Measurements from ENCODE around the gene CACNA1E. TPM values are rescaled to one million over a fixed set of nuclear protein-coding genes. Genes with fewer than 3 reads are reported as not detected.

Gene CACNA1E
- total RNA-seq, 6 donors from 2014 or later = 0.17 to 1.4 (median 0.51) TPM

GRCh38 chr1:181809991-181810545 is 326.8 kb downstream of the CACNA1E start:
- H3K27me3 ChIP-seq = no peaks in the 10 kb centered on the region
- 90 to 100% methylated on average over 1 of the region's 1 CpG for WGBS, 2 donors

GRCh38 chr1:181812208-181812607 is 328.9 kb downstream of the CACNA1E start:
- H3K4me3 ChIP-seq = no peak overlapping the region
- no peak for ATAC-seq (ENCODE audit: low FRiP score in 2 of 2)
- WGBS, 2 donors = 70 to 75% methylated on average over 7 of the region's 7 CpGs
- TF ChIP-seq POLR2A (IDR thresholded peaks at IDR 0.05) = no peak
- no peak for TF ChIP-seq CTCF (IDR thresholded peaks at IDR 0.05)
- no peak for TF ChIP-seq EP300 (IDR thresholded peaks at IDR 0.05)
- TF ChIP-seq POLR2AphosphoS5 (IDR thresholded peaks at IDR 0.05) = no peak
- H3K36me3 ChIP-seq = no peaks in the 10 kb centered on the region
- H3K27ac ChIP-seq = no peak overlapping the region
- H3K9me3 ChIP-seq = no peaks in the 10 kb centered on the region
- no peaks in the 10 kb centered on the region for H3K4me1 ChIP-seq
- H3K27me3 ChIP-seq = no peaks in the 10 kb centered on the region
- DNase-seq = no peak

More at GRCh38 chr1:181809991-181810545, 326.8 kb downstream of the CACNA1E start:
- no peak overlapping the region for H3K4me3 ChIP-seq
- DNase-seq = no peak
- H3K36me3 ChIP-seq = no peaks in the 10 kb centered on the region
- no peaks in the 10 kb centered on the region for H3K4me1 ChIP-seq
- no peaks in the 10 kb centered on the region for H3K9me3 ChIP-seq
- H3K27ac ChIP-seq = no peak overlapping the region
- TF ChIP-seq POLR2A (IDR thresholded peaks at IDR 0.05) (no peak), POLR2AphosphoS5 (IDR thresholded peaks at IDR 0.05) (no peak), EP300 (IDR thresholded peaks at IDR 0.05) (no peak), CTCF (IDR thresholded peaks at IDR 0.05) (no peak)
- ATAC-seq (ENCODE audit: low FRiP score in 2 of 2) = no peak

GRCh38 chr1:181813266-181813665 is 329.9 kb downstream of the CACNA1E start:
- TF ChIP-seq EP300 (IDR thresholded peaks at IDR 0.05) (no peak), POLR2AphosphoS5 (IDR thresholded peaks at IDR 0.05) (no peak), CTCF (IDR thresholded peaks at IDR 0.05) (no peak), POLR2A (IDR thresholded peaks at IDR 0.05) (no peak)
- Histone ChIP-seq H3K27me3 (no peaks in the 10 kb centered on the region), H3K4me1 (no peaks in the 10 kb centered on the region), H3K9me3 (no peaks in the 10 kb centered on the region), H3K27ac (no peak overlapping the region), H3K36me3 (no peaks in the 10 kb centered on the region), H3K4me3 (no peak overlapping the region)
- ATAC-seq (ENCODE audit: low FRiP score in 2 of 2) (no peak), DNase-seq (no peak)
- 82 to 86% methylated on average over 4 of the region's 4 CpGs for WGBS, 2 donors

- H3K27ac ChIP-seq = no peak overlapping the region
- no peak for DNase-seq
- TF ChIP-seq POLR2A (IDR thresholded peaks at IDR 0.05) = no peak
- no peak for TF ChIP-seq EP300 (IDR thresholded peaks at IDR 0.05)
- no peak for TF ChIP-seq POLR2AphosphoS5 (IDR thresholded peaks at IDR 0.05)
- no peak for TF ChIP-seq CTCF (IDR thresholded peaks at IDR 0.05)
- H3K4me3 ChIP-seq = no peak overlapping the region
- H3K36me3 ChIP-seq = no peaks in the 10 kb centered on the region
- no peak for ATAC-seq (ENCODE audit: low FRiP score in 2 of 2)
- WGBS, 2 donors = 78 to 87% methylated on average over 4 of the region's 4 CpGs
- H3K4me1 ChIP-seq = no peaks in the 10 kb centered on the region
- H3K9me3 ChIP-seq = no peaks in the 10 kb centered on the region
- no peaks in the 10 kb centered on the region for H3K27me3 ChIP-seq
Observed at GRCh38 chr1:181816608-181817007, 333.3 kb downstream of the CACNA1E start.

- no peaks in the 10 kb centered on the region for H3K9me3 ChIP-seq
- ATAC-seq (ENCODE audit: low FRiP score in 2 of 2) = no peak
- TF ChIP-seq POLR2A (IDR thresholded peaks at IDR 0.05) (no peak), EP300 (IDR thresholded peaks at IDR 0.05) (no peak)
Observed at GRCh38 chr1:181817091-181817490, 333.8 kb downstream of the CACNA1E start.

More at GRCh38 chr1:181817091-181817490, 333.8 kb downstream of the CACNA1E start:
- Histone ChIP-seq H3K36me3 (no peaks in the 10 kb centered on the region), H3K4me3 (no peak overlapping the region), H3K27ac (no peak overlapping the region), H3K27me3 (no peaks in the 10 kb centered on the region), H3K4me1 (no peaks in the 10 kb centered on the region)
- no peak for DNase-seq
